EL (cell line): ENCODE data around the gene CACNA2D4.

Source experiments
- DNase-seq: peaks from one replicate; pipeline ENCODE4 v3.0.0-alpha.2; 2016

CACNA2D4 gene

DNA sequence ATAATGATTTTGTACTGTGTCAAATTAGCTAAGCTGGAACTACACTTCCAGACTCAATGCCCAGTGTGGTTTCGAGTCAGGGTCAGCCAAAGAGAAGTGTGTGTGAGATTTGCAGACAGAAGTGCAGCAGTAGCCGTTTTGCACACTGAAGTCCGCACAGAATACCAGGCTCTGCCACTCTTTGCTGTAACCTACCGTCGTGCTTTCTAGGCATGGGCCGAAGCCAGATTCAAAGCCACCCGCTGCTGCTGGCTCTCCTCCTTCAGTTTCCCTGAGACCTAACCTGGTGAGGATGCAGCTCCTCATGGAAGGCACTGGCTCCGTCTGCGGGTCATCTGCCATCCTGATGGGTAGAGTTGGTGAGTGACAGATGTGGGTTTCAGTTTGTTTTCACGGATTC is 49.3 kb downstream of the CACNA2D4 start:
- no peak for DNase-seq

- no peak for DNase-seq
Measured at GRCh38 chr12:1865284-1865866, 53.1 kb downstream of the CACNA2D4 start.

DNA sequence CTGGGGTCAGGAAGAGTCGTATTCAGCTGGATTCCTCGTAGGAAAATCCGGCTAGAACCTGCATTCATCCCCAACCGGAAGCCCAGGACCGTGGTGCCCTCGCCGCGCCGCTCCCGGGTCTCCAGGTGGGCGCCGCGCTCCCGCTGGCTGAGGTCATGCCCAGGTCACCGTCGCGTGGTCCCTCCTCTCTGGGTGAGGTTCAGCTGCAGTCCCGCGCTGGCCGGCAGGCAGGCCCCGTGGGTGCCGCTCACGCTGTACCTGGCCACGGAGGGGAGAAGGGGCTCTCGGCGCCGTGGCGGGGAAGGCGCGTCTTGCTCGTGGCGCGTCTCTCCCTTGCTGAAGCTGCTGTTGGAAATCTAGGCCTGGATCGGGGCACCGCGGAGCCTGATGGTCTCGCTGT is 53.6 kb downstream of the CACNA2D4 start:
- no peak for DNase-seq

DNA sequence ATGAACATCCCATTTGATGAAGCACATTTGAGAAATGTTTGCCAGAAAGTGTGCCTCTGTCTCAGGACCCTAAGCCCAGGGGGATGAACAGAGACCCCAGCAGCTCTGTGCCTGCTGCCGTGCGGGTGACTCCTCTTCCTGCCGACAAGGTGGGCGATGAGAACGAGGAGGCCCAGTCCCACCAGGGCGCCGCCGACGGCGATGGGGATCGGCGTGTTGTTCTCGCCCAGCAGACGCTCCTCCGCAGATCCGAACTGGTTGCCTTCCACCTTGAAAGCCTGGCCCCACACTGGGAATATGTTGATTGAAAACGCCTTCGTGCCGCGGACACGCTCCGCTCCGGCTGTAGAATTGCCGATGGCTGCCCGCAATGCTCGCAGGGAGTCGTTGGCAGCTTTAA is 54.0 kb downstream of the CACNA2D4 start:
- no peak for DNase-seq

- no peak for DNase-seq
Measured at GRCh38 chr12:1863823-1864222, 54.6 kb downstream of the CACNA2D4 start.

GRCh38 chr12:1862973-1863372 is 55.5 kb downstream of the CACNA2D4 start:
- no peak for DNase-seq

GRCh38 chr12:1859643-1860042 is 58.8 kb downstream of the CACNA2D4 start:
- peak; percentile 86 for DNase-seq

DNA sequence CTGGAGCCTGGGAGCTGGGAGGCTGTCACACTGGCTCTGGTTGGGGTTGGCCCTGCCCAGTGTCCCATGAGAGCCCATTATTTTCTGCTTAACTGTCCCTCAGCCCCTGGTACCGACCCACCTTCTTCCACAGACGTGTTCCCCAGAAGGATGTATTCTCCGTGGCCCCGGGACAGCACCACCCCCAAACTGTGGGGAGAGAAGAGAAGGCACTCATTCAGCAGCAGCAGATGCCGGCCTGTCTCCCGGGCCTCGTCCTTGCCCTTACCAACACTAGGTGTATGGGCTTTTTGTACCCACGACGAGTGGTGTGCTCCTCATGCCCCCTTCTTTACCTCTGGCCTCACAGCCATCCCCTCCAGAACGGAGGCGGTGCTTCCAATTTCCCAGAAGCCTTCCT is 60.0 kb downstream of the CACNA2D4 start:
- DNase-seq: no peak

GRCh38 chr12:1857821-1858220 is 60.6 kb downstream of the CACNA2D4 start:
- no peak for DNase-seq

DNA sequence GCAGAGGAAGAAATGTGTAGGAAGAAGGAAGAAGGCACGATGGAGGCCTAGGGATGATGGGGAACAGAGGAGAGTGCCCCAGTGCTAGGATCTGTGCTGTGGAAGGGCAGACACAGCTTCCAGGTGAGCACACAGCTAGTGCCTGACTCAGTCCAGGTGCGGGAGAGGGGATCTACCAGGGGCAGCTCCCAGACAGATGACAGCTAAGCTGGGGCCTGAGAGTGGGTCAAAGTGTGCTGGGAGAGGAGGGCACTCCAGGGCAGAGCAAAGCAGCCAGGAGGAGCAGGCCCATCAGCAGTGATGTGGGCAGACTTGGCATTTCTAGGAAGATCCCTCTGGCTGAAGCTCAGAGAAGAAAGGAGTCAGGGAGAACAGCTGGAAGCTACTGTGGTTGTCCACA is 61.4 kb downstream of the CACNA2D4 start:
- no peak for DNase-seq

DNA sequence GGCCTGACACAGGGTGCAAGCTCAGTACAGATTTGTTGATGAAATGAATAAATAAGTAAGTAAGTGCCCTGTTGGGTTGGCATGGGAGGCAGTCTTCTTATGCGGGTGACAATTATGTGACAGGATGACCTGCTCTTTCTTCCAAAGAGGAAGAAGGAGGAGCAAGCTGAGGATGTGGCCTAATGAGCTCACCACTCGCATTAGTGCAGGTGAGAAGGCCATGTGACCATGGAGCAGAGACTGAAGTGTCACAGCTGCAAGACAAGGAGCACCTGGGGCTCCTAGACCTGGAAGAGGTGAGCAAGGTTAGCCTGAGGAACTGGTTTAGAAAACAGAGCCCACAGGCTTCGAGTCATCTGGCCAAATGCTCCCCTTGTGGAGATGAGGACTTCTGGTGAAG is 63.2 kb downstream of the CACNA2D4 start:
- DNase-seq: no peak

GRCh38 chr12:1853716-1854115 is 64.7 kb downstream of the CACNA2D4 start:
- no peak for DNase-seq

DNA sequence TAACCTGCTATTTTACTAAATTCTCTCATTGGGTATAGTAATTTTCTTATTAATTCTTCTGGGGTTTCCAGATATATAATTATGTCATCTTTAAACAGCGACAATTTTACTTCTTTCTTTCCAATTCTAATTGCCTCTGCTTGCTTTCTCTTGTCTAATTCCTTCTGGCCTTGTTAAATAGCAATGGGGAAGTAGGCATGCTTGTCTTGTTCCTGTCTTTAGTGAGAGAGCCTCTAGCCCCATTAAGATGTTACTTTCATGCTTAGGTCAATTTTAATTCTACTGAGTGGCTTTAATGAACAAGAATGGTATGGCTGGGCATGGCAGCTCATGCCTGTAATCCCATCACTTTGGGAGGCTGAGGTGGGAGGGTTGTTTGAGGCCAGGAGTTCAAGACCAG is 66.4 kb downstream of the CACNA2D4 start:
- DNase-seq: no peak

DNA sequence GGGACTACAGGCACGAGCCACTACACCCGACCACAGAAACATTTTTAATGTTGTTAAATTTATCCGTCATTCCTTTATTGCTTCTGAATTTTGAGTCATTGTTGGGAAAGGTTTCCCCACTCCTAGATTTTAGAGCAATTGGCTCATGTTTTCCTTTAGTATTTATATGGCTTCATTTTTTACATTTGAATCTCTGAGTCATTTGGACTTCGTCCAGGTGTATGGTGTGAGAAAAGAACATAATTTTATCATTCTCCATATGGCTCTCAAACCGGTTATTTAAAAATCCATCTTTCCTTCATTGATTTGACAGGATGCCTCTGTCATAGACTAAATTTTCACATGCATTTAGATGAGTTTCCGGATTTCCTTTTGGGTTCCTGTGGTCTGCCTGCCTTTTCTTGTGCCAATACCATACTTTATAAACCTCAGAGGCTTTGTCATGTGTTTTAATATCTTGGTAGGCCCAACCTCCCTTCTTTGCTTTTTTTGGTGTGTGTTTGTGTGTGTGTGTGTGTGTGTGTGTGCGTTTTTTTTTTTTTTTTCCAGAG is 67.2 kb downstream of the CACNA2D4 start:
- peak; percentile 67 for DNase-seq

DNA sequence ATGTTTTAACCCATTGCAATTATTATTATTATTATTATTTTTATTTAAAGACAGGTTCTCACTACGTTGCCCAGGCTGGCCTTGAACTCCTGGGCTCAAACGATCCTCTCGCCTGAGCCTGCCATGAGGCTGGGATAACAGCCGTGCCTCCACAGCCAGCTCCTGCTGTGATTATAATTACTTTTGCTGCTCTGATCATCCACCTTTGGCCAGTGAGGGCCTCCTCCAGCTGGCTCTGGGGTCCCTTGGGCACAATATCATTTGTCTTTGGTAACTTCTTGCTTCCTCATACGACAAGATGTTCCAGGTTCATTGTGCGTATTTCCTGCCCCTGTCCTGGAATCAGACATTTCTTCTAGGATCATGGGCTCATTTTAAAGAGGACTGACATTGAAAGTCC is 69.7 kb downstream of the CACNA2D4 start:
- DNase-seq: no peak

- DNase-seq: no peak
Measured at GRCh38 chr12:1848146-1848545, 70.3 kb downstream of the CACNA2D4 start.

GRCh38 chr12:1847411-1847810 is 71.0 kb downstream of the CACNA2D4 start:
- DNase-seq: no peak

DNA sequence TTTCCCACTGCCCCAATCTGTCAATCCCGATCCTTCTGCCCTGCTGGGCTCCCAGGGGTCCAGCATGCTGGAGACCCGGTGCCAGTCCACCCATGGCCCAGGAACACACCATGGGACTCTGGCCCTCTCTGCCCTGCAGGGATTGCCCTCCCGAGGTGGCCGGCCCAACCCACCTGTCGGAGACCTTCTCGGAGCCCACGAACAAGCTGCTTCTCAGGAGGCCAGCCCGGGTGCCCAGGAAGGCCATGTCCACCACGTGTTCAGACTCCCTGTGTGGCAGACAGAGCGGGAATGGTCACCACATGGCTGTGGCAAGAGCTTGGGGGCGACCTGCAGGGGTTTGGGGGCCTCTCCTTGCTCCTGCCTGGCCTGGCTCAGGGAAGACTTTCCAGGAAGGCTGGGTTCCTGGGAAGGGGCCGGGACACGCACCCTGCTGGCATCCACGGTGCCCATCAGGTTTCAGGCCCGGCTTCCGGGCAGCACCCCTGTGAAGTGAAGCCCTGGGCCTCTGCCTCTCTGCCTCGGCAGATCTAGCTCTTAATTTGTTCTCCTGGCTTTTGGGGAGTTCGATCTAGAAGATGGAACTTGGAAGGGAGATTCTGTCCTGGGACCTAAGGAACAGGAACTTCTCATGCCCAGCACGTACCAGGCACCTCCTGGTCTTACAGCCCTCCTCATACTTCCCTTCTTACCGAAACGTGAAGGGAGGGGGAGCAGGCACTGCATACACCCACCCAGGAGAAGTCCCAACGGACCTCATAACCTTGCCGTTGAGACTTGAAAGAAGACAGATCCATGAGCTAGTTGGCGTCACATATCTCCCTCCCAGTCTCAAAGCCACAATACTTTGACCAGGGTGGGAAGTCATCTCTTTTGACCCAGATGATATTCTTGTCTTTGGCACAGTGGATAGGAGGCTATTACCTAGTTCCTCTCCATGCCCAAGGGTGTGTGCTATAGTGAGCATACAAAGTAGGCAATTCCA is 71.7 kb downstream of the CACNA2D4 start:
- no peak for DNase-seq

DNA sequence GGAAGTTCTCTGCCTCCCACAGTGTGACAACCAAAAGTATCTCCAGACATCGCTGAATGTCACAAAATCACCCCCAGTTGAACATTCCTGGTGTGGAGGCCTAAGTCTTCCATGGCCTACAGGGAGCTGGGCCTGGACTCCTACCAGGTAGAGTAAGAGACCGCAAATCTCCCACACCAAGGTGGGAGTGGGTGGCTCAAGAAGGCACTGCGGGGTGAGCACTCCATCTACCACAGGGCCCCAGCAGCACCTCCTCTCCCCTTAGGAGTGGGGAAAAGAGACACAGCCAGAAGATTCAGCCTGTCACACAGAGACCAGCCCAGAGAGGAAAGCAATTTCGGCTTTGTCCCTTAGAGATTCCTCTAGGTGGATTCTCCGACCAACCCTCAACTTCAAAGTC is 72.6 kb downstream of the CACNA2D4 start:
- DNase-seq: no peak

DNA sequence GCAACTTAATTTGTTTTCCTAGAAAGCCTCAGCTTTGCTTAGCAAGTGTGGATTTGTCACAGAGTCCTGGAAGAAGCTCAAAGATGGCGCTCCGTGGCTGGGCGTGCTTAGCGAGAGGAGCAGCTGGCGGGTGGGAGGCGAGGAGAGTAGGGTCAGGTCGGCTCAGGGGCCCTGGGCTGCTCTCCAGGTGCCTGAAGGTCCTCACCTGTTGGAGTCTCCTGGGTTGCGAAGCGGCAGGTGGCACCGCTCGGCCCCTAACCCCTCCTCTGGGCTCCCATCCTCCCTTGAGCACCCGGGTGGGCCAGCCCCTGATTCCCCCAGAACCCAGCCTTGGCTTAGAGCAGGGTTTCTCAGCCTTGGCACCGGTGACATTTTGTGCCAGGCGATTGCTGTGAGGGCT is 73.0 kb downstream of the CACNA2D4 start:
- DNase-seq: no peak

DNA sequence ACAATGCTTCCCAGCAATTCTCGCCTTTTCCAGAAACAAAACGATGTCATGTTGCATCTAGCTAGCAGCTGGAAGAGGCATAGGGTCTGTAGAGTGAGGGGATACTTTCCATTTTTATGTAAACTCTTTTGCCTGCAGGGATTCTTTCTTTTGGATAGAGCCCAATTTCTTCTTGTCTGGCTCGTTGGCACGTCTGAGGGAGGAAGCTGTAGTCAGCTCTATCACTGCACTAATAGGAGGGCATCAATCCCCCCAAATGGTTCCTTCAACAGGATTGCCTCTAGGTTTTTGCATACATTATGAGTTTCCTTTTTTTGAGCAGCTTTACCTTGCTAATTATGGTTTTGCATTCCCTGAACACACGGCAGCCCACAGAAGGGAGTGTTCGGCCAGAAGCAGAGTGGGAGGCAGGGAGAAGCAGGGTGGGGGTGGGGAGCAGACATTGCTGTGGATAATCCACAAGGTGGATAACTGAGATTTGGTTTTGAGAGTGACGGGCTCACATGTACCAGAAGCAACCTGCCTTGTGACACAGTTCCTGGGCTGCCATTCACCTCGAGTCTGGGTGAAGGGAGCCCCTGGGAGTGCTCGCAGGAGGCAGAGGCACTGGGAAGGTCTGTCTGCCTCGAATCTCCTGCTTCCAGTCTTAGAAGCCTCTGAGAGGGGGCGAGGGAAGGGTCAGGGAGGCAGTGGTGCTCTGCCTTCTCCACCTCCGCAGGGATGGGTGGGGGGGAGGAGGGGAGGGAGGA is 73.6 kb downstream of the CACNA2D4 start:
- no peak for DNase-seq

DNA sequence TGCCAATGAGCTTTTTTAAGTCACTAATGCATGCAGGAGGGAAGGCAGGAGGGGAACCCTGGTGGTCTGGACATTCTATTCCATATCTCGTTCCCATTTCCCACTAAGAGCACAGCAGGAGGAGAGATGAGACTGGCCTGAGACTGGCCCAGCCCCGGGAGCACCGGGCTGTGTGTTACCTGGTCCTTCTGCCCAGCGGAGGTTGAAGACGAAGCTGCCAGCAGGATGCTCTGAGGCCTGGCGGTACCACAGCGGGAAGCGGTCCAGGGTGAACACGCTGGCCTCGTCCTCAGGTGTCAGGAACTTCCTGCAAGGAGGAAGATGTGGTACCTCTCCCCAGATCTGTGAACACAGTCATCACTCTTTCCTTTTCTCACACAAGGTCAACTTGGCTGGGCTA is 74.2 kb downstream of the CACNA2D4 start:
- no peak for DNase-seq

GRCh38 chr12:1843641-1844005 is 74.8 kb downstream of the CACNA2D4 start:
- DNase-seq: no peak
